SK-N-SH (cell line): ENCODE data around the gene ASTN2. TPM values are rescaled to one million over a fixed set of nuclear protein-coding genes. Genes with fewer than 3 reads are reported as not detected.
A peak's percentile ranks its signal among the peaks of the same experiment; 100 is the strongest.

Experiments used
- CTCF ChIA-PET: fragments of 300-600, 350-600 bp; formaldehyde crosslinking; extraction: SDS; loops from one replicate; lab custom pipeline; 2021; lab: Yijun Ruan, JAX
- POLR2A ChIA-PET: fragments of 350-600 bp; sonication (Branson Sonifier 250); formaldehyde crosslinking; extraction: SDS; loops from one replicate; lab custom pipeline; 2020; ENCODE audit warnings: antibody characterized with exemption, inconsistent platforms; lab: Yijun Ruan, JAX
- DNase-seq: peaks from one replicate; pipeline ENCODE4 v3.0.0; 2012
- H2AFZ ChIP-seq: fragments of 200-600 bp; sonication (generic); 2 replicates; pipeline ENCODE4 v1.8.1; 2016; ENCODE audit warnings: antibody characterized with exemption, mild to moderate bottlenecking, low read depth
- H3F3A ChIP-seq: fragments of 200-600 bp; sonication (generic); replicated peaks from 2 replicates; pipeline ENCODE3; 2016; ENCODE audit warnings: antibody characterized with exemption, mild to moderate bottlenecking; ENCODE audit not compliant: insufficient read depth
- H3K27ac ChIP-seq, 2 experiments: fragments of 200-500 bp in 1 of 2; fragments of 200-600 bp in 1 of 2; sonication (Bioruptor generic) in 1 of 2; sonication (generic), shearing (Covaris generic) in 1 of 2; 2 replicates each; pipeline versions ENCODE4 v1.5.1 to v1.6.1; 2014 to 2016; ENCODE audit warnings: low read depth in 2 of 2, inconsistent platforms in 1 of 2, low read length in 1 of 2, mild to moderate bottlenecking in 1 of 2, mixed read lengths in 1 of 2
- H3K27me3 ChIP-seq: fragments of 200-600 bp; sonication (generic), shearing (Covaris generic); 2 replicates; pipeline ENCODE4 v1.6.1; 2016; ENCODE audit warnings: mixed run types; ENCODE audit not compliant: insufficient read depth
- H3K36me3 ChIP-seq, 2 experiments: fragments of 200-500 bp in 1 of 2; fragments of 200-600 bp in 1 of 2; sonication (Bioruptor generic) in 1 of 2; sonication (generic) in 1 of 2; replicated peaks in 1 of 2; 2 replicates each; pipeline versions ENCODE3 to v1.5.1; 2014 to 2016; ENCODE audit warnings: low read length in 1 of 2, mild to moderate bottlenecking in 1 of 2; ENCODE audit not compliant: insufficient read depth in 2 of 2, control insufficient read depth in 1 of 2
- H3K4me1 ChIP-seq, 2 experiments: fragments of 200-500 bp in 1 of 2; fragments of 200-600 bp in 1 of 2; sonication (Bioruptor generic) in 1 of 2; sonication (generic), shearing (Covaris generic) in 1 of 2; 2 replicates each; pipeline versions ENCODE4 v1.5.1 to v1.6.1; 2014 to 2016; ENCODE audit warnings: low read depth in 1 of 2, low read length in 1 of 2, mixed run types in 1 of 2; ENCODE audit not compliant: insufficient read depth in 2 of 2, control insufficient read depth in 1 of 2
- H3K4me2 ChIP-seq: fragments of 200-600 bp; sonication (generic), shearing (Covaris generic); 2 replicates; pipeline ENCODE4 v1.6.1; 2017; ENCODE audit warnings: mixed run types
- H3K4me3 ChIP-seq, 2 experiments: fragments of 200-500 bp in 1 of 2; fragments of 200-600 bp in 1 of 2; sonication (Bioruptor generic) in 1 of 2; sonication (generic), shearing (Covaris generic) in 1 of 2; 2 replicates each; pipeline versions ENCODE4 v1.5.1 to v1.8.1; 2014 to 2016; ENCODE audit warnings: low read depth in 2 of 2, inconsistent platforms in 1 of 2, low read length in 1 of 2, mild to moderate bottlenecking in 1 of 2, mixed read lengths in 1 of 2, moderate library complexity in 1 of 2
- H3K79me2 ChIP-seq: fragments of 200-600 bp; sonication (generic); 2 replicates; pipeline ENCODE4 v1.8.1; 2017; ENCODE audit warnings: mild to moderate bottlenecking; ENCODE audit not compliant: insufficient read depth
- H3K9ac ChIP-seq: fragments of 200-600 bp; sonication (generic); 2 replicates; pipeline ENCODE4 v1.6.1; 2017; ENCODE audit warnings: mixed run types
- H3K9me2 ChIP-seq: fragments of 200-600 bp; sonication (generic); 2 replicates; pipeline ENCODE4 v1.6.1; 2017; ENCODE audit warnings: mixed run types
- H3K9me3 ChIP-seq: fragments of 200-600 bp; sonication (generic); 2 replicates; pipeline ENCODE4 v1.6.1; 2017; ENCODE audit warnings: mixed run types, mild to moderate bottlenecking, moderate library complexity
- H4K20me1 ChIP-seq: fragments of 200-600 bp; sonication (generic); 2 replicates; pipeline ENCODE4 v1.6.1; 2017; ENCODE audit warnings: mild to moderate bottlenecking, mixed run types; ENCODE audit not compliant: insufficient read depth
- CHD2 ChIP-seq: fragments of 150-350 bp; IDR thresholded peaks from 2 replicates; pipeline ENCODE4 v1.6.1; 2018; ENCODE audit warnings: low read length; ENCODE audit not compliant: partially characterized antibody
- EP300 ChIP-seq, 2 experiments: IDR thresholded peaks; 2 replicates each; pipeline versions ENCODE4 v1.4.0 to v1.6.1; 2012; ENCODE audit warnings: borderline replicate concordance in 1 of 2, low read depth in 1 of 2, low read length in 1 of 2
- FOXJ3 ChIP-seq: sonication (generic); formaldehyde crosslinking; IDR thresholded peaks from 2 replicates; pipeline ENCODE4 v1.5.1; 2020; ENCODE audit warnings: mild to moderate bottlenecking, missing genetic modification reagents
- GATA2 ChIP-seq: sonication (generic); formaldehyde crosslinking; IDR thresholded peaks from 2 replicates; pipeline ENCODE4 v1.5.0; 2020; ENCODE audit warnings: mild to moderate bottlenecking, missing genetic modification reagents
- JUND ChIP-seq: IDR thresholded peaks from 2 replicates; pipeline ENCODE4 v1.4.0; 2012
- MXI1 ChIP-seq: IDR thresholded peaks from 2 replicates; pipeline ENCODE4 v1.6.1; 2012; ENCODE audit warnings: mild to moderate bottlenecking, low read depth, low read length, improper control_type of control experiment
- NFIC ChIP-seq: IDR thresholded peaks from 2 replicates; pipeline ENCODE4 v1.4.0; 2012; ENCODE audit warnings: borderline replicate concordance
- POLR2AphosphoS5 ChIP-seq: IDR thresholded peaks from 2 replicates; pipeline ENCODE4 v1.6.1; 2012; ENCODE audit warnings: low read depth, low read length
- RAD21 ChIP-seq: IDR thresholded peaks from 2 replicates; pipeline ENCODE4 v1.6.1; 2012; ENCODE audit warnings: mild to moderate bottlenecking, low read length
- RCOR1 ChIP-seq: fragments of 150-350 bp; IDR thresholded peaks from 2 replicates; pipeline ENCODE4 v1.6.1; 2017; ENCODE audit warnings: antibody characterized with exemption, low read length
- RFX5 ChIP-seq: IDR thresholded peaks from 2 replicates; pipeline ENCODE4 v1.6.1; 2012; ENCODE audit warnings: mild to moderate bottlenecking, improper control_type of control experiment, low read length
- TCF12 ChIP-seq: IDR thresholded peaks from 2 replicates; pipeline ENCODE4 v1.4.0; 2012
- TEAD4 ChIP-seq: IDR thresholded peaks from 2 replicates; pipeline ENCODE4 v1.4.0; 2012; ENCODE audit warnings: mild to moderate bottlenecking, borderline replicate concordance; ENCODE audit not compliant: insufficient read depth
- YY1 ChIP-seq: IDR thresholded peaks from 2 replicates; pipeline ENCODE4 v1.4.0; 2012; ENCODE audit warnings: low read depth, mild to moderate bottlenecking
- WGBS: methylation state at CpG from one replicate; pipeline ENCODE4 v1.1.6; 2017; ENCODE audit warnings: low lambda C conversion rate; 5-methylcytosine and 5-hydroxymethylcytosine counted together
- polyA plus RNA-seq, 3 experiments: library from polyadenylated mRNA; depleted of rRNA; stranded (reverse); fragments of >200 nt; gene quantifications; 2 replicates each; pipeline ENCODE4 v1.2.3, GENCODE V29; 2012
- TF ChIP-seq, protein P1 (sequence below): IDR thresholded peaks from 2 replicates; pipeline ENCODE4 v1.4.0; 2012; ENCODE audit warnings: low read depth
- TF ChIP-seq, protein P2 (sequence below): IDR thresholded peaks from 2 replicates; pipeline ENCODE4; 2012
- TF ChIP-seq, protein P3 (sequence below): fragments of 150-350 bp; IDR thresholded peaks from 2 replicates; pipeline ENCODE4 v1.6.1; 2017; ENCODE audit warnings: antibody characterized with exemption, low read length, low read depth, borderline replicate concordance
- TF ChIP-seq, protein P4 (sequence below): IDR thresholded peaks from 2 replicates; pipeline ENCODE4 v1.6.1; 2012; ENCODE audit warnings: mild to moderate bottlenecking, low read depth, low read length, moderate library complexity
- TF ChIP-seq, protein P5 (sequence below): fragments of 150-350 bp; IDR thresholded peaks from 2 replicates; pipeline ENCODE4 v1.6.1; 2016; ENCODE audit warnings: mild to moderate bottlenecking, low read depth, low read length

Gene ASTN2
- polyA plus RNA-seq, 1 of the 3 experiments (the other 2 are of a cell fraction), result 6.6 TPM

DNA sequence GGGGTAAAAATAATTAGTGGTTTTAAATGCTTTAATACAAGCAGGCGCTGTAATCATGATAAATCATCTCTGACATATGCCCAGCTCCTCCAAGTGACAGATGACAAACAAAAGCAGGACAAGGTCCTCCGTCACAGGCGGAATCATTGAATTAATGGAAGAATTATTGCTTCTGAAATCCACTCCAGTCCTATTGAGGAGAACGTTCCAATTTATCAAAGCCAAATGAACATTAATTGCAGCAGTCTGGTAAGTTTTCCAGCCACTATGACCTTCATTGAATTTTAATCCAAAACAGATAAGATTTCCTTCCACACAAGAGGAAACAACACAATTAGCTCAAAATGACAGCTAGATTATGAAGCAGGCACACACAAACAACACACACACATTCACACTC lies 136.8 kb downstream of the ASTN2 start:
- Histone ChIP-seq H3F3A (no peaks in the 10 kb centered on the region), H2AFZ (no peak overlapping the region), H3K4me2 (no peak overlapping the region), H3K27ac (peak overlapping the region; percentile 30 to 98; a peak in 3 of 4 replicates), H3K79me2 (no peaks in the 10 kb centered on the region), H3K9ac (no peak overlapping the region), H3K9me2 (no peaks in the 10 kb centered on the region), H3K4me3 (no peak overlapping the region), H3K9me3 (no peaks in the 10 kb centered on the region), H3K4me1 (peaks cover 0 to 35% of the 10 kb centered on the region in 2 experiments; a peak in 2 of 4 replicates), H4K20me1 (no peaks in the 10 kb centered on the region), H3K27me3 (no peaks in the 10 kb centered on the region), H3K36me3 (no peaks in the 10 kb centered on the region)
- DNase-seq, result peak; percentile 49
- ChIA-PET POLR2A (interaction anchor here (0.7 to 3.3 kb wide), 5 partner anchors 26 to 196 kb away, joined by 3 to 19 read pairs (median 4); no protein-coding TSS in a partner anchor), CTCF (interaction anchor here (0.9 to 4.0 kb wide), 8 partner anchors 27 to 204 kb away, joined by 3 to 38 read pairs (median 4); partner anchors contain the start of gene ASTN2)
- TF ChIP-seq, protein P1, sequence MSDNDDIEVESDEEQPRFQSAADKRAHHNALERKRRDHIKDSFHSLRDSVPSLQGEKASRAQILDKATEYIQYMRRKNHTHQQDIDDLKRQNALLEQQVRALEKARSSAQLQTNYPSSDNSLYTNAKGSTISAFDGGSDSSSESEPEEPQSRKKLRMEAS, result no peak
- TF ChIP-seq CHD2 (peak; percentile 81), TEAD4 (peak; percentile 38; the same call in 1 of the 2 replicates), NFIC (no peak), EP300 (IDR thresholded peaks at IDR 0.05; ENCODE audit: borderline replicate concordance in 1 of 2, low read depth in 1 of 2, low read length in 1 of 2) (peak; percentile 8 to 99; a peak in 2 of 4 replicates), FOXJ3 (peak; percentile 91), JUND (no peak), TCF12 (peak; percentile 68), RCOR1 (peak; percentile 93), RAD21 (peak; percentile 38; the same call in 1 of the 2 replicates), GATA2 (CRISPR knock-in tag) (peak; percentile 83), RFX5 (peak; percentile 82), POLR2AphosphoS5 (0 out of 2 replicates have a peak, but pooled peaks have one; percentile 29), MXI1 (peak; percentile 61; the same call in 1 of the 2 replicates)
- TF ChIP-seq, protein P2, sequence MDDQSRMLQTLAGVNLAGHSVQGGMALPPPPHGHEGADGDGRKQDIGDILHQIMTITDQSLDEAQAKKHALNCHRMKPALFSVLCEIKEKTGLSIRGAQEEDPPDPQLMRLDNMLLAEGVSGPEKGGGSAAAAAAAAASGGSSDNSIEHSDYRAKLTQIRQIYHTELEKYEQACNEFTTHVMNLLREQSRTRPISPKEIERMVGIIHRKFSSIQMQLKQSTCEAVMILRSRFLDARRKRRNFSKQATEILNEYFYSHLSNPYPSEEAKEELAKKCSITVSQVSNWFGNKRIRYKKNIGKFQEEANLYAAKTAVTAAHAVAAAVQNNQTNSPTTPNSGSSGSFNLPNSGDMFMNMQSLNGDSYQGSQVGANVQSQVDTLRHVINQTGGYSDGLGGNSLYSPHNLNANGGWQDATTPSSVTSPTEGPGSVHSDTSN, result peak; percentile 40; the same call in 1 of the 2 replicates
- TF ChIP-seq, protein P3, sequence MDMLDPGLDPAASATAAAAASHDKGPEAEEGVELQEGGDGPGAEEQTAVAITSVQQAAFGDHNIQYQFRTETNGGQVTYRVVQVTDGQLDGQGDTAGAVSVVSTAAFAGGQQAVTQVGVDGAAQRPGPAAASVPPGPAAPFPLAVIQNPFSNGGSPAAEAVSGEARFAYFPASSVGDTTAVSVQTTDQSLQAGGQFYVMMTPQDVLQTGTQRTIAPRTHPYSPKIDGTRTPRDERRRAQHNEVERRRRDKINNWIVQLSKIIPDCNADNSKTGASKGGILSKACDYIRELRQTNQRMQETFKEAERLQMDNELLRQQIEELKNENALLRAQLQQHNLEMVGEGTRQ, result no peak
- WGBS, result 3% methylated on average over 4 of the region's 4 CpGs

DNA sequence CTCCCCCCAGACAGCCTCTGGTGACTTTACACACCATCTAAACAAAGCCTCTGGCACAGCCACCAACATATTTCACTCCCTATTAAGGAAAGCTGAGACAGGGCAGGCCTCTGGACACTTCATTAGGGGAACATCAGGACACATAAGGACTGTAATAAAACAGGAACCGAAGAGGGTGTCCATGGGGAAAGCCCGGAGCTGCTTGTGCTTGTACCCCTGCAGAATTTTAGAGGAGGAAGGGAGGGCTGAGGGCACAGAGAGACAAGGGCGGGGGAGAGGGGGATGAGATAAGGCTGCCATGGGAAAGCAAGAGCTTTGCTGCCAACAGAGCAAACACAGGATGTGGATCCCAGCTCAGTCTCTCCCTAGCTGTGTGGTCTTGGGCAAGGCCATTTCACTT lies 138.4 kb downstream of the ASTN2 start:
- H3F3A ChIP-seq, result no peaks in the 10 kb centered on the region
- no peak overlapping the region for H3K4me3 ChIP-seq
- H3K79me2 ChIP-seq, result no peaks in the 10 kb centered on the region
- DNase-seq, result peak; percentile 64
- H3K36me3 ChIP-seq, result no peaks in the 10 kb centered on the region
- POLR2A ChIA-PET, result interaction anchor here (0.8 to 3.3 kb wide), 8 partner anchors 24 to 137 kb away, joined by 3 to 19 read pairs (median 4); no protein-coding TSS in a partner anchor
- H3K9me2 ChIP-seq, result no peaks in the 10 kb centered on the region
- H3K9me3 ChIP-seq, result no peaks in the 10 kb centered on the region
- H3K4me2 ChIP-seq, result no peak overlapping the region
- peaks cover 0 to 24% of the 10 kb centered on the region in 2 experiments; a peak in 2 of 4 replicates for H3K4me1 ChIP-seq
- H3K27me3 ChIP-seq, result no peaks in the 10 kb centered on the region
- H3K9ac ChIP-seq, result no peak overlapping the region
- CTCF ChIA-PET, result interaction anchor here (0.9 to 4.0 kb wide), 8 partner anchors 22 to 136 kb away, joined by 3 to 38 read pairs (median 4); partner anchors contain the start of gene ASTN2
- no peaks in the 10 kb centered on the region for H4K20me1 ChIP-seq
- H2AFZ ChIP-seq, result no peak overlapping the region
- WGBS, result 3% methylated on average over 3 of the region's 3 CpGs
- H3K27ac ChIP-seq, result peak overlapping the region in 1 of 2 experiments; percentile 97; a peak in 2 of 4 replicates
- TF ChIP-seq TEAD4 (no peak), YY1 (no peak), CHD2 (peak; percentile 70), GATA2 (CRISPR knock-in tag) (peak; percentile 76), EP300 (IDR thresholded peaks at IDR 0.05; ENCODE audit: borderline replicate concordance in 1 of 2, low read depth in 1 of 2, low read length in 1 of 2) (peak in 1 of 2 experiments; percentile 95; a peak in 2 of 4 replicates), POLR2AphosphoS5 (no peak), JUND (no peak), RFX5 (no peak)
- TF ChIP-seq, protein P4, sequence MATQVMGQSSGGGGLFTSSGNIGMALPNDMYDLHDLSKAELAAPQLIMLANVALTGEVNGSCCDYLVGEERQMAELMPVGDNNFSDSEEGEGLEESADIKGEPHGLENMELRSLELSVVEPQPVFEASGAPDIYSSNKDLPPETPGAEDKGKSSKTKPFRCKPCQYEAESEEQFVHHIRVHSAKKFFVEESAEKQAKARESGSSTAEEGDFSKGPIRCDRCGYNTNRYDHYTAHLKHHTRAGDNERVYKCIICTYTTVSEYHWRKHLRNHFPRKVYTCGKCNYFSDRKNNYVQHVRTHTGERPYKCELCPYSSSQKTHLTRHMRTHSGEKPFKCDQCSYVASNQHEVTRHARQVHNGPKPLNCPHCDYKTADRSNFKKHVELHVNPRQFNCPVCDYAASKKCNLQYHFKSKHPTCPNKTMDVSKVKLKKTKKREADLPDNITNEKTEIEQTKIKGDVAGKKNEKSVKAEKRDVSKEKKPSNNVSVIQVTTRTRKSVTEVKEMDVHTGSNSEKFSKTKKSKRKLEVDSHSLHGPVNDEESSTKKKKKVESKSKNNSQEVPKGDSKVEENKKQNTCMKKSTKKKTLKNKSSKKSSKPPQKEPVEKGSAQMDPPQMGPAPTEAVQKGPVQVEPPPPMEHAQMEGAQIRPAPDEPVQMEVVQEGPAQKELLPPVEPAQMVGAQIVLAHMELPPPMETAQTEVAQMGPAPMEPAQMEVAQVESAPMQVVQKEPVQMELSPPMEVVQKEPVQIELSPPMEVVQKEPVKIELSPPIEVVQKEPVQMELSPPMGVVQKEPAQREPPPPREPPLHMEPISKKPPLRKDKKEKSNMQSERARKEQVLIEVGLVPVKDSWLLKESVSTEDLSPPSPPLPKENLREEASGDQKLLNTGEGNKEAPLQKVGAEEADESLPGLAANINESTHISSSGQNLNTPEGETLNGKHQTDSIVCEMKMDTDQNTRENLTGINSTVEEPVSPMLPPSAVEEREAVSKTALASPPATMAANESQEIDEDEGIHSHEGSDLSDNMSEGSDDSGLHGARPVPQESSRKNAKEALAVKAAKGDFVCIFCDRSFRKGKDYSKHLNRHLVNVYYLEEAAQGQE, result no peak
- TF ChIP-seq, protein P5, sequence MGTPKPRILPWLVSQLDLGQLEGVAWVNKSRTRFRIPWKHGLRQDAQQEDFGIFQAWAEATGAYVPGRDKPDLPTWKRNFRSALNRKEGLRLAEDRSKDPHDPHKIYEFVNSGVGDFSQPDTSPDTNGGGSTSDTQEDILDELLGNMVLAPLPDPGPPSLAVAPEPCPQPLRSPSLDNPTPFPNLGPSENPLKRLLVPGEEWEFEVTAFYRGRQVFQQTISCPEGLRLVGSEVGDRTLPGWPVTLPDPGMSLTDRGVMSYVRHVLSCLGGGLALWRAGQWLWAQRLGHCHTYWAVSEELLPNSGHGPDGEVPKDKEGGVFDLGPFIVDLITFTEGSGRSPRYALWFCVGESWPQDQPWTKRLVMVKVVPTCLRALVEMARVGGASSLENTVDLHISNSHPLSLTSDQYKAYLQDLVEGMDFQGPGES, result no peak
